ENCODE results near the gene TCF7.

TCF7 gene

GRCh38 chr5:134131165-134131564 is 16.7 kb downstream of the TCF7 start:
- no peak for DNase-seq (ENCODE audit: low spot score)

- no peak for DNase-seq (ENCODE audit: low spot score)
Measured at GRCh38 chr5:134131578-134132350, 17.3 kb downstream of the TCF7 start.

- peak; percentile 68 for DNase-seq (ENCODE audit: low spot score)
Measured at GRCh38 chr5:134132372-134133187, 18.1 kb downstream of the TCF7 start.

GRCh38 chr5:134133188-134133994 is 18.9 kb downstream of the TCF7 start:
- DNase-seq (ENCODE audit: low spot score) = no peak

GRCh38 chr5:134133995-134134541 is 19.6 kb downstream of the TCF7 start:
- no peak for DNase-seq (ENCODE audit: low spot score)

- no peak for DNase-seq (ENCODE audit: low spot score)
Measured at GRCh38 chr5:134135091-134135655, 20.7 kb downstream of the TCF7 start.

GRCh38 chr5:134136221-134136631 is 21.7 kb downstream of the TCF7 start:
- no peak for DNase-seq (ENCODE audit: low spot score)

GRCh38 chr5:134136771-134137170 is 22.3 kb downstream of the TCF7 start:
- no peak for DNase-seq (ENCODE audit: low spot score)

GRCh38 chr5:134138416-134139376 is 24.2 kb downstream of the TCF7 start:
- peak; percentile 90 for DNase-seq (ENCODE audit: low spot score)

- DNase-seq (ENCODE audit: low spot score) = no peak
Measured at GRCh38 chr5:134139377-134139851, 24.9 kb downstream of the TCF7 start.

- DNase-seq (ENCODE audit: low spot score) = no peak
Measured at GRCh38 chr5:134139891-134140469, 25.5 kb downstream of the TCF7 start.

- peak; percentile 70 for DNase-seq (ENCODE audit: low spot score)
Measured at GRCh38 chr5:134140530-134141201, 26.2 kb downstream of the TCF7 start.

GRCh38 chr5:134141331-134142050 is 27.0 kb downstream of the TCF7 start:
- no peak for DNase-seq (ENCODE audit: low spot score)

GRCh38 chr5:134142052-134142451 is 27.6 kb downstream of the TCF7 start:
- DNase-seq (ENCODE audit: low spot score) = no peak

GRCh38 chr5:134142806-134143205 is 28.3 kb downstream of the TCF7 start:
- DNase-seq (ENCODE audit: low spot score) = no peak

- no peak for DNase-seq (ENCODE audit: low spot score)
Measured at GRCh38 chr5:134143431-134143830, 28.9 kb downstream of the TCF7 start.

GRCh38 chr5:134143944-134144941 is 29.8 kb downstream of the TCF7 start:
- no peak for DNase-seq (ENCODE audit: low spot score)
